Upper lobe of right lung (tissue), 1 donor: Measurements from ENCODE around the gene HELZ2. TPM values are rescaled to one million over a fixed set of nuclear protein-coding genes. Genes with fewer than 3 reads are reported as not detected.
A peak's percentile ranks its signal among the peaks of the same experiment; 100 is the strongest.
"Not testable (repeated sequence)": the region's sequence is repeated elsewhere in the genome, so short reads cannot be mapped to it uniquely, and the experiment has no call there.

ENCODE experiments used
- ATAC-seq: fragments of 200-7000 bp; cut with Tn5 transposase; one replicate; pipeline ENCODE4 v1.9.1; 2020; ENCODE audit warnings: mild to moderate bottlenecking, moderate library complexity
- DNase-seq: peaks from one replicate; pipeline ENCODE4 v3.0.0-alpha.2; 2020
- H3K27ac ChIP-seq: fragments of 200-600 bp; one replicate; pipeline ENCODE4 v1.8.0; 2022
- H3K27me3 ChIP-seq: fragments of 200-600 bp; one replicate; pipeline ENCODE4 v1.8.0; 2022; ENCODE audit warnings: mild to moderate bottlenecking
- H3K36me3 ChIP-seq: fragments of 200-600 bp; one replicate; pipeline ENCODE4 v1.8.0; 2022
- H3K4me1 ChIP-seq: fragments of 200-600 bp; one replicate; pipeline ENCODE4 v1.8.0; 2022
- H3K4me3 ChIP-seq: fragments of 200-600 bp; one replicate; pipeline ENCODE4 v1.8.0; 2022; ENCODE audit warnings: mild to moderate bottlenecking
- H3K9me3 ChIP-seq: fragments of 200-600 bp; one replicate; pipeline ENCODE4 v1.8.0; 2022
- intact Hi-C: fragments of 100-400 bp; cut with DNase I; formaldehyde crosslinking; loops from one replicate; pipeline ENCODE4 v1.11.0; 2022
- total RNA-seq: library from RNA; stranded (reverse); fragmentation: NEBNext Ultra II Directional; extraction: Animal tissue kit (Norgen Biotek cat#: 25700); gene quantifications from one replicate; pipeline ENCODE4 v1.2.1, GENCODE V29; 2021
- TF ChIP-seq, protein P1 (sequence below): fragments of 200-600 bp; IDR thresholded peaks from one replicate; pipeline ENCODE4 v1.8.0; 2022; ENCODE audit warnings: antibody characterized with exemption
- donor health status: DM: no; HTN: yes; CAD: no; lungs with severe emphysema.

HELZ2 gene
- total RNA-seq, 1 donor from 2014 or later: 53.3 TPM

DNA sequence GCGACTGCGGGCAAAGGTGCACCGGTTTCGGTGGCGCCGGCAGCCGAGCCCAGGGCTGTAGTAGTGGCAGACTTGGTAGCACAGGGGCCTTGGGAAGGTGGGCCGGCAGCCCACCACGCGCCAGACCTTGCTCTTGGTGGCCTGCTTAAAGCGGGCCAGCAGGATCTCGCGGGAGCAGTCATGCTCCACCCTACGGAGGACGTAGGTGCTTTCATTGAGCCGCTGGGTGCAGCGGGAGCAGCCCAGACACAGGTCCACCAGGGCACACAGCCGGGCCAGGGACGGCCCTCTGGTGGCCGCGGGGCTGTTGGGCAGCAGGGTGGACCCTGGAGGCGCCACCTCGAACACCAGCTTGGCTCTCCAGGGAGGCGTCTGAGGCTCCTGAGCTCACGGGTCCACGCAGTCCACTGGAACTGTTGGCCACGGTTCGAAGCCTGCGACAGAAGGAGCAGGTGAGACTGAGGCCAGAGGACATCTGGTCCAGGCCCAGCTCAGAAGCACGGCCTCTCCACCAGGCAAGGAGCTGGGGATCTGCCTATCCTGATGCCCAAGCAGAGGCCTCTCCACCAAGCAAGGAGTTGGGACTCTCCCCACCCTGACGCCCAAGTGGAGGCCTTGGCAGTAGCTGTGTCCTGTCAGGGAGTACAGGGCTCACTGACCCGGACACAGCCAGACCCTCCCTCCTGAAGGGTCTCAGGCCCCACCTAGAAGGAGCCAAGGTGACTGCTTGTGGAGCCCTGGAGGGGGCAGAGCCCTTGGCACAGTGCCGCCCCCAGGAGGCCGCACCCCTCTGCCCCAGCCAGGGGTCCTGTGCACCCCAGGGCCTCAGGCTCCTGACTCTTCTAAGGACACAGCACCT is 1.0 kb downstream of the HELZ2 start:
- no peaks in the 10 kb centered on the region for H3K9me3 ChIP-seq
- intact Hi-C loops: no loop called here
- H3K27ac ChIP-seq: peak overlapping the region; percentile 86
- peak overlapping the region; percentile 78 for H3K4me3 ChIP-seq
- TF ChIP-seq, protein P1, sequence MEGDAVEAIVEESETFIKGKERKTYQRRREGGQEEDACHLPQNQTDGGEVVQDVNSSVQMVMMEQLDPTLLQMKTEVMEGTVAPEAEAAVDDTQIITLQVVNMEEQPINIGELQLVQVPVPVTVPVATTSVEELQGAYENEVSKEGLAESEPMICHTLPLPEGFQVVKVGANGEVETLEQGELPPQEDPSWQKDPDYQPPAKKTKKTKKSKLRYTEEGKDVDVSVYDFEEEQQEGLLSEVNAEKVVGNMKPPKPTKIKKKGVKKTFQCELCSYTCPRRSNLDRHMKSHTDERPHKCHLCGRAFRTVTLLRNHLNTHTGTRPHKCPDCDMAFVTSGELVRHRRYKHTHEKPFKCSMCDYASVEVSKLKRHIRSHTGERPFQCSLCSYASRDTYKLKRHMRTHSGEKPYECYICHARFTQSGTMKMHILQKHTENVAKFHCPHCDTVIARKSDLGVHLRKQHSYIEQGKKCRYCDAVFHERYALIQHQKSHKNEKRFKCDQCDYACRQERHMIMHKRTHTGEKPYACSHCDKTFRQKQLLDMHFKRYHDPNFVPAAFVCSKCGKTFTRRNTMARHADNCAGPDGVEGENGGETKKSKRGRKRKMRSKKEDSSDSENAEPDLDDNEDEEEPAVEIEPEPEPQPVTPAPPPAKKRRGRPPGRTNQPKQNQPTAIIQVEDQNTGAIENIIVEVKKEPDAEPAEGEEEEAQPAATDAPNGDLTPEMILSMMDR: no peak
- H3K36me3 ChIP-seq: peaks cover 6% of the 10 kb centered on the region
- ATAC-seq: no peak
- H3K4me1 ChIP-seq: peaks cover 18% of the 10 kb centered on the region
- DNase-seq: no peak
- H3K27me3 ChIP-seq: no peaks in the 10 kb centered on the region

GRCh38 chr20:63572071-63572787 is 1.8 kb downstream of the HELZ2 start:
- Histone ChIP-seq H3K4me3 (no peak overlapping the region), H3K4me1 (peaks cover 20% of the 10 kb centered on the region), H3K9me3 (no peaks in the 10 kb centered on the region), H3K27me3 (no peaks in the 10 kb centered on the region), H3K36me3 (peaks cover 6% of the 10 kb centered on the region), H3K27ac (no peak overlapping the region)
- intact Hi-C loops: no loop called here
- DNase-seq (no peak), ATAC-seq (no peak)
- TF ChIP-seq, protein P1: no peak

DNA sequence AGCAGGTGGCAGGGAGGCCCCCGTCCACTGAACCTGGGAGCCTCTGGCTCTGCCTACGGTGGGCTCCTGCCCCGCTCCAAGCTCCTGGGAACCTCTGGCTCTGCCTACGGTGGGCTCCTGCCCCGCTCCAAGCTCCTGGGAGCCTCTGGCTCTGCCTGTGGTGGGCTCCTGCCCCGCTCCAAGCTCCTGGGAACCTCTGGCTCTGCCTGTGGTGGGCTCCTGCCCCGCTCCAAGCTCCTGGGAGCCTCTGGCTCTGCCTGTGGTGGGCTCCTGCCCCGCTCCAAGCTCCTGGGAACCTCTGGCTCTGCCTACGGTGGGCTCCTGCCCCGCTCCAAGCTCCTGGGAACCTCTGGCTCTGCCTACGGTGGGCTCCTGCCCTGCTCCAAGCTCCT is 3.0 kb downstream of the HELZ2 start:
- DNase-seq, ATAC-seq, H3K27me3 ChIP-seq, H3K4me3 ChIP-seq, H3K36me3 ChIP-seq, H3K9me3 ChIP-seq, intact Hi-C loops, H3K27ac ChIP-seq: not testable (repeated sequence)
- H3K4me1 ChIP-seq: peaks cover 20% of the 10 kb centered on the region

DNA sequence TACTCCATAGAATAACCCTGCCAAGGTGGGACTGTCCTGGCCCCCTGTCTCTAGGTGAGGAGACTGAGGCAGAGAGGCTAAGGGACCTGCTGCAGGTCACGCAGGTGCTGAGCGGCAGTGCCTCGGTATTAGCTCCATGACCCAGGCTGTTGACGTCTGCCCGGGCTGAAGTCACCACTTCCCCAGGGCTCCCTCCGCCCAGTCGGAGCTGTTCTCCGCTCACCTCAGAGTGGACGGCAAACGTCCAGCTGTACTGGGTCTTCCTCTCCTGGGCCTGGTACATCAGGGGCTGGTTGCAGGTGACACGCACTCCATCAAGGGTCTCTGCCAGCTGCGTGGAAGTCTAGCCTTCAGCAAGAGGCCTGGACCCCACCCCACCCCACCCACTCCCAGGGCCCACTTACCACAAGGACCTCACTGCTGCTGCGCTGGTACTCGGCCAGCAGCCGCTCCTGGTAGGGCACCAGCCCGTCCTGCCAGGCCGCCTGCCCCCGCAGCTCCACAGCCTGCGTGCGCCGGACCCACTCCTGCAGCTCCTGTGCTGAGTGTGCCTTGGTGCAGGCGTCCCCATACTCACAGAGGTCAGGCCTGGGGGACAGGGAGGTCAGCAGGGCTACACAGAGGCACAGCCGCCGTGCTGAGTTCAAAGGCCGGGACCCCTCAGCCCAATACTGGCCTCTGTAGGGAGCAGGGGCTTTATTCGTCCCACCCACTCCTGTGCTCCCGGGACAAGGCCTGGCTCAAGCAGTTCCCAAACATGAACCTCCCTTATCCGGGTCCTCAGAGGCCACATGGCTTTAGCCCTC is 3.6 kb downstream of the HELZ2 start:
- H3K9me3 ChIP-seq: no peaks in the 10 kb centered on the region
- no peak overlapping the region for H3K27ac ChIP-seq
- H3K4me1 ChIP-seq: peaks cover 20% of the 10 kb centered on the region
- ATAC-seq (no peak), DNase-seq (no peak)
- TF ChIP-seq, protein P1: no peak
- no peak overlapping the region for H3K4me3 ChIP-seq
- H3K36me3 ChIP-seq: peaks cover 6% of the 10 kb centered on the region
- no peaks in the 10 kb centered on the region for H3K27me3 ChIP-seq
- intact Hi-C loops: no loop called here

DNA sequence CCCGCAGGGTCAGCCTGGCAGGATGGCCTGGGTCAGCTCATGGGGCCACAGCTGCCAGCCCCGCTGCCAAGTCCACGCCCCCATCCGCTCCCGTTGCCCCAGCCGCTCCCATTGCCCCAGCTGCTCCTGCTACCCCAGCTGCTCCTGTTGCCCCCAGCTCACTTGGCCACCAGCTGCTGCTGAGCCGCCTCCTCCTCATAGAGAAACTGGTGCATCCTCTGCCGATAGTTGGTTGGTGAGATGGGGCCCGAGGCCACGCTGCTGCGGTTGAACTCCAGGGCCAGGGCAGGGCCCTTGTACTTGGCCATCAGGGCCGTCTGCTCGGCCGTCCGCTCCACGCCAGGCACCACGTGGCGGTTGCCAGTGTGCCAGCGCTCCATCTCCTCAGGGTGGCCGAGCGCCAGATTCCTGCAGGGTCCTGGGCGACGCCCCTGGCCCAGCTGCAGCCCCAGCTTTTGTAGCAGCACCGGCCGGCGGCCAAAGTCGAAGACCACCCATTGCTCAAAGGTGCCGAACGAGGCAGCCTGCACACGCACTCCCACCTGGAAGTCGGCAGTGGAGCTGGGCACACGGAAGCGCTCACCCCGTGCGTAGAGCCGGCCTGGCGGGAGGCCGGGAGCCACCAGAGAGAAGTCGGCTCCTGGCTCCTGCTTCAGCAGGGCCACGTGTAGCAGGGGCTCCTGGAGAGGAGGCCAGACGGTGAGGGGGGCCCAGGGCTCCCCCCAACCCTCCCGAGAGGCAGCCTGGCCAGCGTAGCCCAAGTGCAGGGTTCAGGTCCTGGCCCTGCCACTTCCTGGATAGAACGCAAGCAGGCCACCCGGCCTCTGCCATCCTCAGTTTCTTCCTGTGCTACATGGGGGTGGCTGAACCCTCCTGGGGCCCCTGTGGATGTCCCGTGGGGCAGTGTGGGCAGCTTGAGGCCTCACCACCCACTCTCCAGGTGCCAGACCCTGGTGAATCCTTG is 4.8 kb downstream of the HELZ2 start:
- Histone ChIP-seq H3K4me1 (peaks cover 20% of the 10 kb centered on the region), H3K36me3 (peaks cover 12% of the 10 kb centered on the region), H3K27ac (no peak overlapping the region), H3K4me3 (no peak overlapping the region), H3K9me3 (no peaks in the 10 kb centered on the region), H3K27me3 (no peaks in the 10 kb centered on the region)
- intact Hi-C loops: no loop called here
- DNase-seq: no peak
- TF ChIP-seq, protein P1: no peak
- ATAC-seq: no peak
